ENCODE results near the gene ZNF438.

The ZNF438 gene

DNA sequence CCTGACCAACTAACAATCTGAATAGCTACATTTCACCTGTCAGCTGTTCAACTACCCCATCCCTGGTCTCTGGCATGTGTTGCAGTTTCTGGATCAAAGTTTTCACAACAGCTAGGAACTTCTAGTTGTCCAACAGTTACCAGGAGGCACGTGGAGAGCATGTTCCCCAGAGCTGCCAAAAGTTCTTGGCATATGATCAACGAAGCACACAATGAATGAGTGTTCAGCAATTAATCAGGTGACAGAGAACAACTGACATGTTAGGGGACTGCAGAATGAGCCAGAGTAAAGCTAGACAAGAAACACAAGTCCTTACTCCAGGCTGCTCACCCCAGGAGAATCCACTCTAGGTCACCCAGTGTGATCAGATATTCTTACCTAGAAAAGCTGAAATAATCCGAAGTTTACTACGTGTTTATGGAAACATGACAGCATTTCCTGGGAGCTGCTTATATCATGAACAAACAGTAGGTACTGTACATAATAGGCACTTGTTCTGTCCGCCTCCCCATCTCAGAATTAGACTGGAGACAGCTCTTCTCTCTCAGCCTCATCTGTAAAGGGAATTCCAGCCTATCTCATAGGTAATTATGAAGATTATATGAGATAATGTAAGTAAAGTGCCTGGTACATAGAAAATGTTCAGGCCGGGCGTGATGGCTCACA, 50.6 kb downstream of the ZNF438 start:
- ATAC-seq, result no peak
- TF ChIP-seq GLIS3 (CRISPR knock-in tag; IDR thresholded peaks at IDR 0.05) (no peak), TOX (CRISPR knock-in tag; IDR thresholded peaks at IDR 0.05; ENCODE audit: borderline replicate concordance) (no peak), ZC3H10 (CRISPR knock-in tag; IDR thresholded peaks at IDR 0.05) (no peak), RARB (CRISPR knock-in tag; IDR thresholded peaks at IDR 0.05) (no peak), TCF4 (CRISPR knock-in tag; IDR thresholded peaks at IDR 0.05; ENCODE audit: borderline replicate concordance) (no peak), ZFP30 (CRISPR knock-in tag; IDR thresholded peaks at IDR 0.05) (no peak)
- TF ChIP-seq, protein P1, sequence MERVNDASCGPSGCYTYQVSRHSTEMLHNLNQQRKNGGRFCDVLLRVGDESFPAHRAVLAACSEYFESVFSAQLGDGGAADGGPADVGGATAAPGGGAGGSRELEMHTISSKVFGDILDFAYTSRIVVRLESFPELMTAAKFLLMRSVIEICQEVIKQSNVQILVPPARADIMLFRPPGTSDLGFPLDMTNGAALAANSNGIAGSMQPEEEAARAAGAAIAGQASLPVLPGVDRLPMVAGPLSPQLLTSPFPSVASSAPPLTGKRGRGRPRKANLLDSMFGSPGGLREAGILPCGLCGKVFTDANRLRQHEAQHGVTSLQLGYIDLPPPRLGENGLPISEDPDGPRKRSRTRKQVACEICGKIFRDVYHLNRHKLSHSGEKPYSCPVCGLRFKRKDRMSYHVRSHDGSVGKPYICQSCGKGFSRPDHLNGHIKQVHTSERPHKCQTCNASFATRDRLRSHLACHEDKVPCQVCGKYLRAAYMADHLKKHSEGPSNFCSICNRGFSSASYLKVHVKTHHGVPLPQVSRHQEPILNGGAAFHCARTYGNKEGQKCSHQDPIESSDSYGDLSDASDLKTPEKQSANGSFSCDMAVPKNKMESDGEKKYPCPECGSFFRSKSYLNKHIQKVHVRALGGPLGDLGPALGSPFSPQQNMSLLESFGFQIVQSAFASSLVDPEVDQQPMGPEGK (CRISPR knock-in tag; IDR thresholded peaks at IDR 0.05; ENCODE audit: borderline replicate concordance), result no peak
- TF ChIP-seq, protein P2, sequence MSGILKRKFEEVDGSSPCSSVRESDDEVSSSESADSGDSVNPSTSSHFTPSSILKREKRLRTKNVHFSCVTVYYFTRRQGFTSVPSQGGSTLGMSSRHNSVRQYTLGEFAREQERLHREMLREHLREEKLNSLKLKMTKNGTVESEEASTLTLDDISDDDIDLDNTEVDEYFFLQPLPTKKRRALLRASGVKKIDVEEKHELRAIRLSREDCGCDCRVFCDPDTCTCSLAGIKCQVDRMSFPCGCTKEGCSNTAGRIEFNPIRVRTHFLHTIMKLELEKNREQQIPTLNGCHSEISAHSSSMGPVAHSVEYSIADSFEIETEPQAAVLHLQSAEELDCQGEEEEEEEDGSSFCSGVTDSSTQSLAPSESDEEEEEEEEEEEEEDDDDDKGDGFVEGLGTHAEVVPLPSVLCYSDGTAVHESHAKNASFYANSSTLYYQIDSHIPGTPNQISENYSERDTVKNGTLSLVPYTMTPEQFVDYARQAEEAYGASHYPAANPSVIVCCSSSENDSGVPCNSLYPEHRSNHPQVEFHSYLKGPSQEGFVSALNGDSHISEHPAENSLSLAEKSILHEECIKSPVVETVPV (CRISPR knock-in tag; IDR thresholded peaks at IDR 0.05), result no peak

DNA sequence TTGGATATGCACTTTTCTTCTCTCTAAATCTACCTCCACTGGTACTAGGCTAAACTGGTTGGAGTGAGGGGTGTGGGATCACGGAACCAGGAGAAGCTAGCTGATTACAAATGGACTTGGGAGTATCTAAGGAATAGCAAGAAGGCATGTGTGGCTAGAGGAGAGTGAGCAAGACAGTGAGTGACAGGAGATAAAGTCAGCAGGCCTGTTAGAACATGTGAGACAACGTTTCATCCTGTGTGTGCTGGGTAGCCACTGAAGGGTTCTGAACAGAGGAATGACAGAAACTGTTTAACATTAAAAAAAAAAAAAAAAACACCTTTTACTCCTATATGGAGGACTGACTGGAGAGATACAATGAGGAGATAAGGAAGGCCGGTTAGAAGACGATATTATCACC, 51.7 kb downstream of the ZNF438 start:
- TF ChIP-seq, protein P3, sequence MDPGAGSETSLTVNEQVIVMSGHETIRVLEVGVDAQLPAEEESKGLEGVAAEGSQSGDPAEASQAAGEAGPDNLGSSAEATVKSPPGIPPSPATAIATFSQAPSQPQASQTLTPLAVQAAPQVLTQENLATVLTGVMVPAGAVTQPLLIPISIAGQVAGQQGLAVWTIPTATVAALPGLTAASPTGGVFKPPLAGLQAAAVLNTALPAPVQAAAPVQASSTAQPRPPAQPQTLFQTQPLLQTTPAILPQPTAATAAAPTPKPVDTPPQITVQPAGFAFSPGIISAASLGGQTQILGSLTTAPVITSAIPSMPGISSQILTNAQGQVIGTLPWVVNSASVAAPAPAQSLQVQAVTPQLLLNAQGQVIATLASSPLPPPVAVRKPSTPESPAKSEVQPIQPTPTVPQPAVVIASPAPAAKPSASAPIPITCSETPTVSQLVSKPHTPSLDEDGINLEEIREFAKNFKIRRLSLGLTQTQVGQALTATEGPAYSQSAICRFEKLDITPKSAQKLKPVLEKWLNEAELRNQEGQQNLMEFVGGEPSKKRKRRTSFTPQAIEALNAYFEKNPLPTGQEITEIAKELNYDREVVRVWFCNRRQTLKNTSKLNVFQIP (CRISPR knock-in tag; IDR thresholded peaks at IDR 0.05; ENCODE audit: borderline replicate concordance, low read depth), result no peak
- TF ChIP-seq SNAI2 (CRISPR knock-in tag; IDR thresholded peaks at IDR 0.05) (no peak), ZC3H10 (CRISPR knock-in tag; IDR thresholded peaks at IDR 0.05) (no peak), ZFP3 (CRISPR knock-in tag; IDR thresholded peaks at IDR 0.05) (no peak), ZNF8 (CRISPR knock-in tag; IDR thresholded peaks at IDR 0.05) (no peak), PPARA (CRISPR knock-in tag; IDR thresholded peaks at IDR 0.05; ENCODE audit: borderline replicate concordance) (no peak), ARNTL (CRISPR knock-in tag; IDR thresholded peaks at IDR 0.05; ENCODE audit: borderline replicate concordance, low read depth) (no peak), CSDC2 (CRISPR knock-in tag; IDR thresholded peaks at IDR 0.05) (no peak), BACH2 (CRISPR knock-in tag; IDR thresholded peaks at IDR 0.05; ENCODE audit: borderline replicate concordance) (no peak)
- TF ChIP-seq, protein P4, sequence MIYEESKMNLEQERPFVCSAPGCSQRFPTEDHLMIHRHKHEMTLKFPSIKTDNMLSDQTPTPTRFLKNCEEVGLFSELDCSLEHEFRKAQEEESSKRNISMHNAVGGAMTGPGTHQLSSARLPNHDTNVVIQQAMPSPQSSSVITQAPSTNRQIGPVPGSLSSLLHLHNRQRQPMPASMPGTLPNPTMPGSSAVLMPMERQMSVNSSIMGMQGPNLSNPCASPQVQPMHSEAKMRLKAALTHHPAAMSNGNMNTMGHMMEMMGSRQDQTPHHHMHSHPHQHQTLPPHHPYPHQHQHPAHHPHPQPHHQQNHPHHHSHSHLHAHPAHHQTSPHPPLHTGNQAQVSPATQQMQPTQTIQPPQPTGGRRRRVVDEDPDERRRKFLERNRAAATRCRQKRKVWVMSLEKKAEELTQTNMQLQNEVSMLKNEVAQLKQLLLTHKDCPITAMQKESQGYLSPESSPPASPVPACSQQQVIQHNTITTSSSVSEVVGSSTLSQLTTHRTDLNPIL (CRISPR knock-in tag; IDR thresholded peaks at IDR 0.05; ENCODE audit: low read depth), result no peak
- TF ChIP-seq, protein P2 (CRISPR knock-in tag; IDR thresholded peaks at IDR 0.05), result no peak
- ATAC-seq, result no peak

DNA sequence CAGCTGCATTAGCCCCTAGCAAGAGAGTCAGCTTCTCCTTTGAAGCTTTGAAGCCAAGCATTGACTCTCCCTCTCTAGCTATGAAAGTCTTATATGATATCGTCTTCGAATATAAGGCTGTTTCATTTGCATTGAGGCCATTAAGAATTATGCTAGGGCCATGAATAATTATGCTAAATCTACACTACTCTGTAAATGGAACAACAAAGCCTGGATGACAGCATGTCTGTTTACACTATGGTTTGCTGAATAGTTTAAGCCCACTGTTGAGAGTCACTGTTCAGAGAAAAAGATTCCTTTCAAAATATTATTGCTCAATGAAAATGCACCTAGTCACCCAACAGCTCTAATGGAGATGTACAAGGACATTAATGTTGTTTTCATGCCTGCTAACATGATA, 52.8 kb downstream of the ZNF438 start:
- no peak for ATAC-seq
- TF ChIP-seq ZFP3 (CRISPR knock-in tag; IDR thresholded peaks at IDR 0.05) (no peak), PPARA (CRISPR knock-in tag; IDR thresholded peaks at IDR 0.05; ENCODE audit: borderline replicate concordance) (no peak), ZFP30 (CRISPR knock-in tag; IDR thresholded peaks at IDR 0.05) (no peak), ZNF70 (CRISPR knock-in tag; IDR thresholded peaks at IDR 0.05) (no peak), ZNF8 (CRISPR knock-in tag; IDR thresholded peaks at IDR 0.05) (no peak), GLIS3 (CRISPR knock-in tag; IDR thresholded peaks at IDR 0.05) (no peak), ISL1 (CRISPR knock-in tag; IDR thresholded peaks at IDR 0.05) (no peak), TCF4 (CRISPR knock-in tag; IDR thresholded peaks at IDR 0.05; ENCODE audit: borderline replicate concordance) (no peak), SNAI2 (CRISPR knock-in tag; IDR thresholded peaks at IDR 0.05) (no peak), ESRRG (CRISPR knock-in tag; IDR thresholded peaks at IDR 0.05) (no peak), BACH2 (CRISPR knock-in tag; IDR thresholded peaks at IDR 0.05; ENCODE audit: borderline replicate concordance) (no peak), ZNF565 (CRISPR knock-in tag; conservative IDR thresholded peaks at IDR 0.05; ENCODE audit: low read depth) (no peak), ZC3H10 (CRISPR knock-in tag; IDR thresholded peaks at IDR 0.05) (no peak), RARB (CRISPR knock-in tag; IDR thresholded peaks at IDR 0.05) (no peak), CSDC2 (CRISPR knock-in tag; IDR thresholded peaks at IDR 0.05) (no peak)
- TF ChIP-seq, protein P2 (CRISPR knock-in tag; IDR thresholded peaks at IDR 0.05), result no peak
- TF ChIP-seq, protein P3 (CRISPR knock-in tag; IDR thresholded peaks at IDR 0.05; ENCODE audit: borderline replicate concordance, low read depth), result no peak
- TF ChIP-seq, protein P5, sequence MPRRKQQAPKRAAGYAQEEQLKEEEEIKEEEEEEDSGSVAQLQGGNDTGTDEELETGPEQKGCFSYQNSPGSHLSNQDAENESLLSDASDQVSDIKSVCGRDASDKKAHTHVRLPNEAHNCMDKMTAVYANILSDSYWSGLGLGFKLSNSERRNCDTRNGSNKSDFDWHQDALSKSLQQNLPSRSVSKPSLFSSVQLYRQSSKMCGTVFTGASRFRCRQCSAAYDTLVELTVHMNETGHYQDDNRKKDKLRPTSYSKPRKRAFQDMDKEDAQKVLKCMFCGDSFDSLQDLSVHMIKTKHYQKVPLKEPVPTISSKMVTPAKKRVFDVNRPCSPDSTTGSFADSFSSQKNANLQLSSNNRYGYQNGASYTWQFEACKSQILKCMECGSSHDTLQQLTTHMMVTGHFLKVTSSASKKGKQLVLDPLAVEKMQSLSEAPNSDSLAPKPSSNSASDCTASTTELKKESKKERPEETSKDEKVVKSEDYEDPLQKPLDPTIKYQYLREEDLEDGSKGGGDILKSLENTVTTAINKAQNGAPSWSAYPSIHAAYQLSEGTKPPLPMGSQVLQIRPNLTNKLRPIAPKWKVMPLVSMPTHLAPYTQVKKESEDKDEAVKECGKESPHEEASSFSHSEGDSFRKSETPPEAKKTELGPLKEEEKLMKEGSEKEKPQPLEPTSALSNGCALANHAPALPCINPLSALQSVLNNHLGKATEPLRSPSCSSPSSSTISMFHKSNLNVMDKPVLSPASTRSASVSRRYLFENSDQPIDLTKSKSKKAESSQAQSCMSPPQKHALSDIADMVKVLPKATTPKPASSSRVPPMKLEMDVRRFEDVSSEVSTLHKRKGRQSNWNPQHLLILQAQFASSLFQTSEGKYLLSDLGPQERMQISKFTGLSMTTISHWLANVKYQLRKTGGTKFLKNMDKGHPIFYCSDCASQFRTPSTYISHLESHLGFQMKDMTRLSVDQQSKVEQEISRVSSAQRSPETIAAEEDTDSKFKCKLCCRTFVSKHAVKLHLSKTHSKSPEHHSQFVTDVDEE (CRISPR knock-in tag; IDR thresholded peaks at IDR 0.05), result no peak

All from SK-N-SH treated with all-trans-retinoic acid at 6 μM for 48 hours (cell line).